WERI-Rb-1 (cell line): ENCODE data around the gene GPC3.

Experiments used
- DNase-seq: peaks from one replicate; pipeline ENCODE4 v3.0.0-alpha.2; 2020
- H3K27ac ChIP-seq: fragments of 250-450 bp; sonication (Bioruptor Pico); 2 replicates; pipeline ENCODE4 v1.5.1; 2020; ENCODE audit warnings: mild to moderate bottlenecking, moderate library complexity
- H3K27me3 ChIP-seq: fragments of 250-450 bp; sonication (Bioruptor Pico); 2 replicates; pipeline ENCODE4 v1.5.1; 2021; ENCODE audit warnings: mild to moderate bottlenecking, low read depth, moderate library complexity; ENCODE audit not compliant: insufficient read depth, severe bottlenecking
- H3K36me3 ChIP-seq: fragments of 250-450 bp; sonication (Bioruptor Pico); 2 replicates; pipeline ENCODE4 v1.5.1; 2020; ENCODE audit warnings: mild to moderate bottlenecking, moderate library complexity
- H3K4me3 ChIP-seq: 2 replicates; pipeline ENCODE4 v1.5.1; 2011; ENCODE audit warnings: low read depth, mild to moderate bottlenecking, control low read depth, low read length
- H3K9me3 ChIP-seq: fragments of 250-450 bp; sonication (Bioruptor Pico); 2 replicates; pipeline ENCODE4 v1.5.1; 2021; ENCODE audit warnings: mild to moderate bottlenecking, moderate library complexity; ENCODE audit not compliant: severe bottlenecking
- CTCF ChIP-seq: IDR thresholded peaks from 2 replicates; pipeline ENCODE4 v1.5.1; 2011; ENCODE audit warnings: low read depth, mild to moderate bottlenecking, control low read depth, inconsistent platforms, low read length

The GPC3 gene

GRCh38 chrX:133689997-133690599 is 295.3 kb downstream of the GPC3 start:
- Histone ChIP-seq H3K9me3 (no peaks in the 10 kb centered on the region), H3K36me3 (no peaks in the 10 kb centered on the region), H3K27ac (no peak overlapping the region), H3K27me3 (peaks cover 55% of the 10 kb centered on the region), H3K4me3 (no peak overlapping the region)
- DNase-seq = no peak
- no peak for TF ChIP-seq CTCF

- no peak for TF ChIP-seq CTCF
- Histone ChIP-seq H3K27ac (no peak overlapping the region), H3K9me3 (no peaks in the 10 kb centered on the region), H3K36me3 (no peaks in the 10 kb centered on the region), H3K27me3 (peaks cover 57% of the 10 kb centered on the region), H3K4me3 (no peak overlapping the region)
- DNase-seq = no peak
Measured at GRCh38 chrX:133685822-133686221, 299.6 kb downstream of the GPC3 start.

GRCh38 chrX:133681897-133682296 is 303.5 kb downstream of the GPC3 start:
- Histone ChIP-seq H3K27ac (no peak overlapping the region), H3K36me3 (no peaks in the 10 kb centered on the region), H3K9me3 (no peaks in the 10 kb centered on the region), H3K27me3 (peaks cover 51% of the 10 kb centered on the region), H3K4me3 (no peak overlapping the region)
- no peak for DNase-seq
- TF ChIP-seq CTCF = no peak

GRCh38 chrX:133681421-133681820 is 304.0 kb downstream of the GPC3 start:
- H3K27me3 ChIP-seq = peaks cover 51% of the 10 kb centered on the region
- H3K9me3 ChIP-seq = no peaks in the 10 kb centered on the region
- no peak overlapping the region for H3K27ac ChIP-seq

GRCh38 chrX:133677123-133678063 is 308.0 kb downstream of the GPC3 start:
- H3K4me3 ChIP-seq = no peak overlapping the region
- H3K27me3 ChIP-seq = peaks cover 63% of the 10 kb centered on the region
- TF ChIP-seq CTCF = no peak
- H3K27ac ChIP-seq = no peak overlapping the region
- no peaks in the 10 kb centered on the region for H3K9me3 ChIP-seq
- no peaks in the 10 kb centered on the region for H3K36me3 ChIP-seq
- no peak for DNase-seq

More at GRCh38 chrX:133681421-133681820, 304.0 kb downstream of the GPC3 start:
- TF ChIP-seq CTCF = no peak
- Histone ChIP-seq H3K36me3 (no peaks in the 10 kb centered on the region), H3K4me3 (no peak overlapping the region)
- DNase-seq = no peak
